Posterior cingulate gyrus (tissue), 11 donors: ENCODE measurements around the gene IL12RB2.
"Not testable (repeated sequence)": the region's sequence is repeated elsewhere in the genome, so short reads cannot be mapped to it uniquely, and the experiment has no call there.

Experiments
- DNase-seq, 10 donors: peaks; one replicate each; pipeline versions ENCODE4 v3.0.0 to v3.0.0-alpha.2; 2020 to 2021; ENCODE audit warnings: mixed read lengths in 3 of 10
- intact Hi-C: fragments of 100-400 bp; cut with DNase I; formaldehyde crosslinking; loops from one replicate; pipeline ENCODE4 v1.15.1; 2023

The IL12RB2 gene

DNA sequence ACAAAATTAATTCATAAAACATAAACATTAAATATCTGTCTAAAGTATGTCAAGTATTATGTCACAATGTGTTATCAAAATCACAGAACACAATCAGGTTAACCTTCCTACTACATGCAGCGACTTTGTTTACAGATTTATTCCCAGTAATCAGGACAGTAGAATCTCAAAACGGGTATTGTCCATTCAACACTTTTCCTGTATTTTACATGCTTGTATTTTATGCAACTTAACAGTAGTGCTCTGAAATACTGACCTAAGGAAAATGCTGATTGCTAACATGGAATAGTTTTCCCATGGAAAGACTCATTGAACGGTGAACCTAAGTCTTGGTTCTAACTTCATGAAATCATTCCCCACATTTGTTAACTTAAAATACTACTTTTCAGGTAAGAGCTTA lies 120.3 kb downstream of the IL12RB2 start:
- DNase-seq, result no peak
- intact Hi-C loops, result loop anchor here (10.0 kb wide), 1 partner anchor 77 kb away; no protein-coding TSS in a partner anchor

DNA sequence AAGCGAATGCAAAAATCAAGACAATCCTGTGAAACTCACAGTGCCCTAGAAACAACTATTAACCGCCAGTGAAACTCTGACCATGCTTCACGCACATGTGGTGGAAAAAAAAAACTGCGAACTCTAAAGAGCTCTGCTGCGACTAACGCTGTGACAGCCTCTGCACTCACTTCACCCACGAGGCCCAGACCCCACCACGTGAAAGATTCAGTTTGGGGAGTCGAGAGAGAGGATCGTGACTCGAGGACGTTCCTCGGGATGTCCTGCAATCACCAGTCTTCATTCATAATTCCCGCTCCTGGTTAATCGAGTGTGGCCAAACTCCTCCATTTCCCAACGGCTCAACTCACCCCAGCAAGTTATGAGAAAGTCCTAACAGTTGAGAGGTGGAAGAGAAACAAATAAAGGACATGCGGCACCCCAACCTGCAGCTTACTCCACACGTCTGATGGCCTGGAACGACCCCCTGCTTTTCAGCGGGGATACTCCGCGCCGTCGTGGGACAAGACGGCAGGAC lies 121.4 kb downstream of the IL12RB2 start:
- intact Hi-C loops, result loop anchor here (10.0 kb wide), 1 partner anchor 76 kb away; no protein-coding TSS in a partner anchor
- peak in 1 of 10 donors; percentile 21 for DNase-seq

DNA sequence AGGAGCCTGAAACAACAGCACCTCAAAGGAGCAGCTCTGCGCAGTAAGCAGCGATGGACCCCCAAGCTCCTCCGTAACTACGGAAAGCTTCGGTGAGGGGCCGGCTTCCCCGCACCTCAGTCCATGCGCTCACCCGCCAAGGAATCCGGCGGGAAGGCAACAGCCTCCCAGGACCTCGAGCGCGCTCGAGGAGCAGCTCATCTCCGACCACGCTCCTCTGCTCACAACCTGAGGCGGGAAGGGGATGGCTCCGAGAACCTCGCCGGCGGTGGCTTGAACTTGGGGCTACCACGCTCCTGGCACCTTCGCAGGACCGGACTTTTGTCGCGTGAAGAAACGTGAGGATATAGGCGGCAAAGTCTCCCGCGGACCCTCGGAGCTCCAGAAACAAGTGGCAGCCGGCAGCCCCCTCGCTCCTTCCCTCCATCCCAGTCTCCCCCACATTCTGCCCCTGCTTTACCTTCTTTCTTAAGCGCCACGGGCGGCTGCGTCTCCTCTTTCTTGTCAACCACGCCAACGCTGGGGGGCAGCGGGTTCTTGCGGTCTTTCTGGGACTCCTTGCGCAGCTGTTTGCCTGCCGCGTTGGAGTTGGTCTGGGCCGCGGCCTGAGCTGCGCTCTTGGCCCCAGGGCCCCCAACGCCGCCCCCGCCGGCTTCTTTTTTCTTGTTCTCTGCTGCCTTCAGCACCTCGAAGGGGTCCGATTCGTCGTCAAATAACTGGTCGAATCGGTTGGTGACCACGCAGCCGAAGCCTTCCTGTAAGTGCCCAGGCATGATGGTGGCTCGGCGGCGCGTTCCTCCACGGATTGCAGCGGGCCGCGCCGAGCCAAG lies 122.1 kb downstream of the IL12RB2 start:
- DNase-seq, result peak in 8 of 10 donors; percentile 15 to 85 (median 24)
- intact Hi-C loops, result loop anchor here (10.0 kb wide), 1 partner anchor 75 kb away; no protein-coding TSS in a partner anchor

DNA sequence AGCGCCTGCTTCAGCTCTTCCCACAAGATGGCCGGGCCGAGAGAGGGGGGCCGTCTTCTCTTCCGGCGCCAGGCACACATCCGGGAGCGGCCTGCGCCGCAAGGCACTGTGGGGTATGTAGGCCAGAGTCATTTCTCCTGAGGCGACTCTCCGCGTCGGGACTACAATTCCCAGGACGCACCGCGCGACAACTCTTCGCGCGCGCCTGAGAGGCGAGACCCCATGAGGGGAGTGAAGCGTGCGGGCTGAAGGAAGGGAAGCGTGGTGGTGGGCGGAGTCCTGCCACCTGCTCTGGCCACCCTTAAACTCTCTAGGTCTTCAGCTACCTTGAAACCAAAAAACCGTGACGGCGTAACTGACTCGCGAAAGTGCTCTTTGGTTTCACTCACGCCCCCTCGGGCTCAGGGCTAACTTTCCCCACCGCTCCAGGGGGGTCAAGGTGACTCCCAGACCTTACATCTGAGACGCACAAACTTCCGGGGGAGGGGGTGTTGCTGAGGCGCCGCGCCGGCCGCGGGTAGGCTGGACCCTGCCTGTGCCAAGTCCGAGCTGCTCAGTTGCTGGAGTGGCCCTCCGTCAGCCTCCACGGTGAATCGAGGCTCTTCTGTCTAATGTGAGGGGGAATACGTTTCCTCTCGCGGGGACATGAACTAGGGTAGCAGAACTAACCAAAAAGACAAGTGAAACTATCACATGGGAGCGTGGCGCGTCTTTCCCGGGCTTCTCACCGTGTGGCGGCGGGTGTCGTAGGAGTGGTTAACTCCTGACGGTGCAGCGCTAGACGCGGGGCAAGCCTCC lies 122.9 kb downstream of the IL12RB2 start, which contains the start of gene SERBP1:
TSS of gene SERBP1 (minus strand) at position 45 of the 798 bp plus-strand sequence. CDS start 102 bp downstream, outside the sequence.
- intact Hi-C loops, result no loop called here

DNA sequence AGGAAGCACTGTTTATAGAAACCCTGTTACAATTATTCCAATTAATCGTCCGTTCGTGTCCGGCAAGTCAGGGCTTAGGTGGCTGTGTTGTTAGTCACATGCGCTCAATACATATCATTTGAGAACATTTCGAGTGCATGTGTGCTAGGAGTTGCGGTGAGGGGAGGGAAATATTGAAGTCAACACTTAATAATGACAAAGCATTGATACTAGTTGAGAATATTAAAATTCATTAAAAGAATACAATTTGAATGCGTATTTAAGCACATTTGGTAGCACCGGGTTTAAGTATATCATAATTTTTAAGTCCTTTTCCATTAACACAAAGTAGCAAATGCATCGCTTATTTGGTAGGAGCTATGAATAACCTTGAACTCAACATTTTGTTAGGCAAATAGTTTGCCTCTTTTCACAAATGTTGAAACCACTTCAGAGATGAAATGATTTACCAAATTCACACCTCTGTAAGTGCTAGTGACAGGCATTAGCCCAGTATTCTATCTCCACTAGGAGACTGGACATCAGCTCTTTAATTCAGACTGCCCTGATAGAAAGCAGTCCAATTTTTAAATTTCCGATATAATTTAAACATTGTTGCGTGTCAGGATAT lies 123.6 kb downstream of the IL12RB2 start:
- no peak for DNase-seq
- intact Hi-C loops, result no loop called here

More for the DNA sequence above, 122.9 kb downstream of the IL12RB2 start, which contains the start of gene SERBP1:
- DNase-seq, result peak; percentile 93 to 99 (median 96)

DNA sequence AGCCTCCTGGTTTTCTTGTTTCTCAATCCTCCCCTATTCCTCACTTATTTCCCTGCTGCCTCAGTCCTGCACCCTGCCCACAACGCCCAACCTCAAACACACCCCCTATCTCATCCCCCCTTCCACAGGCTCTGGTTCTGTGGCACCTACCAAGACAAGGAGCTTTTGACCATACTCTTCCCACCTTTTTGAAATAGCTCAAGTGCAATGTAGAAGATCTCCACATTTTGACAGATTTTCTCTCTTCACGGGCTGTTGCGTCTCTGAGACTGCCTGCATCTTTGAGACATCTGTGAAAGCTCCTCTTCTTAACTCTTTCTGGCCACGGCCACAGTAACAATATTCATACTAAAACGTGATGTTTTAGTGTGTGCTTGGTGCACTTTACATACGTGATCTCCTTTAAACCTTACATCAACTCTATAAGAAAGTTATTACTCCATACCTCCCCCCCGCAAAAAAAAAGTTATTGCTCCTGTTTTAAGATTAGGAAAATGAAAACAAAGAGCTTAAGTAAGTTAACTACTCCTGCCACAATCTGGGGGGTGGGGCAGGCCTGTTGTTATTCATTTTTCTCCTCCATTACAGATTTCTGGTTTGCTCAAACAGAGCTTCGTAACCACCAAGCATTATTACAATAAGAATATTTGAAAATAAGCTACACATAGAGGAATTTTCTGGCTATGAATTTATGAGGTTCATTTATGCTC lies 124.4 kb downstream of the IL12RB2 start:
- DNase-seq, result no peak
- intact Hi-C loops, result no loop called here

DNA sequence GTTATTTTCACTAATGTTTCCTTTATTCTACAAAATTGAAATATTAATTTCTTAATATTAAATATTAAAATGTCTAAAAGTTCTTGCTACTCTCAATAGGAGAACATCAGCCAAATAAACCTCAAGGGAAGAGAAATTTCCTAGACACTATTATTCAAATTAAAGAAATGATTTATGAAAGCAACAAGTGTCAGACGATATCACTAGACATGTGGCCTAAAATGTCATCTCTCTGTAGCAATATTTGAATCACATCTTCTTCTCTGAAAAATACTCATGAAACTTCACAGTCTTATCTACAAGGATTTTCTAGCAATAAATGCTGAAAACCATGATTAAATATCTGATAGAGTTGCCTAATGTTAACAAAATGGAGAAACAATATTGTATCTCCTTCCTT lies 125.1 kb downstream of the IL12RB2 start:
- no peak for DNase-seq
- intact Hi-C loops, result no loop called here

DNA sequence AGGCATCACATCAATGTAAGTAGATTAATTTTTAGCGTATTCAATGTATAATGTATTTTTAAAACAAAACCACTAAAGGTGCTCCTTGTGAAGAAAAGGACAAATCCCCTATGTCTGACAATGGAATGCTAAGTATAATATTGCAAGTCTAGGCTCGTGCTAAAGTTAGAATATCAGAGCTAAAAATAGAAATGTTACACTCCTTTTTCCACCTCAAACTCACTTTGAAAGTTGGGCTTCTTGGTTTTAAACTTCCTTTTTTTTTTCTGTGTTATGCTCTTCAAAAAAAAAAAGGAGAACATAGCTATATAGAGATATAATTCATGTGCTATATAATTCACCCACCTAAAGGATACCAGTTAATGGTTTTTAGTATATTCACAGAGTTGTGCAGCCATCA lies 126.2 kb downstream of the IL12RB2 start:
- no peak for DNase-seq
- intact Hi-C loops, result no loop called here

DNA sequence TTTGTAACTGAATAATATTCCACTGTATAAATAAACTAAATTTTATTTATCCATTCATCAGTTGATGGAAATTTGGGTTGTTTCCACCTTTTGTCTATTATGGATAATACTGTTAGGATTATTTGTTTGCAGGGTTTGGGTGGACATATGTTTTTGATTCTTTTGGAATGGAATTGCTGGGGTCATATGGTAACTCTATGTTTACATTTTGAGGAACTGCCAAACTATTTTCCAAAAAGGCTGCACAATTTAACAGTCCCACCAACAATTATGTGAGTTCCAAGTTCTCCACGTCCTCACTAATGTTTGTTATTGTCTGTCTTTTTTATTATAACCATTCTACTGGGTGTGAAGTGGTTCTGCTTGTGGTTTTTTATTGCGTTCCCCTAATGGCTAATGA lies 126.8 kb downstream of the IL12RB2 start:
- no peak for DNase-seq
- intact Hi-C loops, result no loop called here

DNA sequence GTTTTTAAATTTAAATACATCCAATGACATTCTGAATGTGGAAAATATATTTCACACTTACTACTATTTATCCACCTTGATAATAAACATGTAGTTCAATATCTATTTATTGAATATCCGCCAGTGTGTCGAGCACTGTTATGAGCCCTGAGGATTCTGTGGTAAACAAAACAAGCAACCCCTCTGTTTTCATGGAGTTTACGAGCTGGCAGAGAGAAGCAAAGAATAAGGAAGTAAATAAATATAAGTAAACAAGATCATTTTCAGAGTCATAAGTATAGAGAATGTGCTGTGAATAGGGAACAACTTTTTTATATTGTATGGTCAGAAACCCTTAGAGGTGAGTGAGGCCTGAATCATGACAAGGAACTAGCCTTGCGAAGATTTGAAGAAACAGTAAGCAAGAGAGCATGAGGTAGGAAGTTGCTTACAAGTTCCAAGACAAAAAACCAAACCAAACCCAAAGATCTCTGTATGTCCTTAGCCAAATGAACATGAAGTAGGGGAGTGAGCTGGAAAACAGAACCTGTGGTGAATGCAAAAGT lies 128.9 kb downstream of the IL12RB2 start:
- intact Hi-C loops, result no loop called here
- DNase-seq, result no peak

DNA sequence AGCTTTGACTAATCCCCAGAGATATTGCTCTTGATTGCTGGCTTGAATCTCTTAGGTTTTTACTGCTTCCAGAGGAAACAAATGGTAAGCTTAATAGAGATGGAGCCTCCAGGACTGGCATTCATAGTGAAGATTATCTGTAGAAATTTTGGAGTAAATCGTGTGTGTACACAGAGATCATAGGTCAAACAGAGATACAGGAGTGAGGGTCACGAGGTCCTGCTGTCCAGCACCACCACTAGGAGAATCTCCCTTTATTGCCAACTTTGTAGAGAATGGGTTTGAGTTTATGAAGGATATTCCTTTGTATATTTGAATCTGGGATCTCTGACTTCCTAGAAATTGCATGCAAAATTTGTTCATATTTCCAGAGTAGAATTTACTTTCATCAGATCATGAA lies 130.3 kb downstream of the IL12RB2 start:
- no peak for DNase-seq
- intact Hi-C loops, result no loop called here

DNA sequence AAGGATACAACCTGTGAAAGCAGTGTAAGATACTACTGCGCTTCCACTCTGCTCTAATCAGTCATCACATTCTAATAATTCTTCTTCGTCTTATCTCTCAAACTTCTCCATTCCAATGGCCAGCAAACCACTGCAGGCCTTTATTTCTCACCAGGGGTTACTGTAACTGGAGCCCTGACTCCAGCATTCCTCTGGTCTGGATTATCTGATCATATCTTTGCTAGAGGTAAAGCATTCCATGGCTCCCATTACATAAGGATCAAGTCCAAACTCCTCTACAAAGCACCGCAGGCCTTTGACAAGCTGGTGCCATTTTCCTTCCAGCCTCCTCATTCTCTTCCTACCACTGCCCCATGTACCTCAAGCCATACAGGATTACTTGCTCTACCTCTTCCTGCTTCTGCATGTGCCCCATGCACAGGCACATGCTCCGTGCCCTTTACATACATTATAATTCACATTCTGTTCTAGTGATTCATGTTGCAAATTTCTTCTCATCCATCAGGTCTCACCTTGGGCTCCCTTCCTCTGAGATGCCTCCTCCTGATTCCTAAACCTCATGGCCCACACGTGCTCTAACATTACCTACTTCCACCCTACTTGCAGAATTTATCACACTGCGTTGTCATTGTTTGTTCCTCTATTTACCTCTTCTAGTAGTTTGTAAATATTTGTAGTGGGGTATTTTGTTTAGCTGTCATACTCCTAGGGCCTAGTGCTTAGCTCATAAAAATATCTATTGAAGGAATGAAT lies 131.8 kb downstream of the IL12RB2 start:
- intact Hi-C loops, result no loop called here
- DNase-seq, result no peak

DNA sequence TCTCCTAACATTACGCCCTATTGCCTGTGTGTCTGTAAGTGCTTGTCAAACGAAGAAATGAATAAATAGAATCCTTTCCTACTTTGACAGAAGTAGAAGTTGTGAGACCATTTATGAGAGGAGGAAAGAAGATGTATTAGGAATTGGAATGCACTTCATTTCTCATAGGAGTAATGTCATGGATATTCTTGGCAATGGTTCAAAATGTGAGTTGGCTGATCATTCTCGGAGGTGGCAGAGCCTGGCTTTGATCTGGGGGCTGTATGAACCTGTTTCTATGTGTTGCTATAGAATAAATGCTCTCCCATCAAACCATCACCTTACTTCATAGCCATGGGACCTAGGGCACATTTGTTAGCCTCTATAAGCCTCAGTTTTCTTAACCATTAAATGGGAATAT lies 132.7 kb downstream of the IL12RB2 start:
- DNase-seq, result no peak
- intact Hi-C loops, result no loop called here

DNA sequence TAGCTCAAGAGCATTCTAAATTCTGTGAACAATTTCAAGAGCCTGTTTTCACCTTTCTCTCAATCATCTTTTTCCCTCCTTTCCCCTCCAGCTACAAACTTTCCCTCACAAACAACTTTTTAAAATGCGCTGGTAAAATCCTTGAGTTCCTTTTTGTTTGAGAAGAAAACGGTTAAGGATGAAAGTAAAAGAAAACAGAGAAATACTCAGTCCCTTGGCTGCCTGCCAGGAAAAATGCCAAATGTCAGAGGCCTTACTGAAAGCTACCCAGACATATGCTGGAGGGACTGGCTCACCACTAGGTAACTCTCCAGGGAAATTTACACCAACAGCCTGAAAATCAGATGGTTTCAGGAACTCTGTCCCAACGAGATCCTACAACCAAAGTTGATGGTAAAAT lies 133.5 kb downstream of the IL12RB2 start:
- peak in 1 of 10 donors; percentile 28 for DNase-seq
- intact Hi-C loops, result no loop called here

DNA sequence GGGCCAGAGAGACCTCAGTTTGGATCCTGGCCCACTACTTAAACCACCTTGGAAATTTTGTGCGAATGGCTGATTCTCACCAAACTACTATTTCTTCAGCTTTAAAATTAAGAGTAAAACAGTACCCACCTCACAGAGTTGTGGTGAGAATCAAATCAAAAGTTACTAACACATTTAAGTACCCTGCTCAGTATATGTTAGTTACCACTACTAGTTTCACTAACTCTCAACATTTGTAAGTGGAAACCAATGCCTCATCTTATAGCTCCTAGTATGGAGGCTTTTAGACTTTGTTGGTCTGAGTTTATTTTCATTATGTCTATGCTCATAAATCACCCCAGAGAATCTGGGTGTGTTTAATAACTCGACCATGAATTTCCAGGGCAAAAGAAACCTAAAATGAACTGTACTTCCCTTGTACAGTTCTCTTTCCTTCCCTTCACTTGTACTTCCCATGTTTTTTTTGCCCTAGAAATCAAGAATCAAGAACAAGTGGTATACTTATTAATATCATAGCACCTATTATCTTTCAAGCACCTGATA lies 134.1 kb downstream of the IL12RB2 start:
- intact Hi-C loops, result no loop called here
- no peak for DNase-seq

DNA sequence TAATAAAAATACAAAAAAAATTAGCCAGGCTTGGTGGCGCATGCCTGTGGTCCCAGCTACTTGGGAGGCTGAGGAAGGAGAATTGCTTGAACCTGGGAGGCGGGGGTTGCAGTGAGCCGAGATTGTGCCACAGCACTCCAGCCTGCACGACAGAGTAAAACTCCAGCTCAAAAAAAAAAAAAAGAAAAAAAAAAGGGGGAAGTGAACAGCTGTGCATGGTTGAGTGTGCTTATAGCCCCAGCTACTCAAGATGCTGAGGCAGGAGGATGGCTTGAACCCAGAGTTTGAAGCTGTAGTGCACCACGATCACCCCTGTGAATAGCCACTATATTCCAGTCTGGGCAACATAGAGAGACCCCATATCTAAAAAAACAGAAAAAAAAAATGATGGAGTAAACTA lies 138.3 kb downstream of the IL12RB2 start:
- DNase-seq, intact Hi-C loops: not testable (repeated sequence)
